Fibroblast of villous mesenchyme (primary cell): ENCODE results near the gene PIEZO2. TPM values are rescaled to one million over a fixed set of nuclear protein-coding genes. Genes with fewer than 3 reads are reported as not detected.

ENCODE experiments used
- DNase-seq: peaks from one replicate; pipeline ENCODE4 v3.0.0-alpha.2; 2010; ENCODE audit warnings: low read depth
- H3K4me3 ChIP-seq: 2 replicates; pipeline ENCODE4 v1.5.1; 2011; ENCODE audit warnings: low read depth, mild to moderate bottlenecking, low read length
- CTCF ChIP-seq: IDR thresholded peaks from 2 replicates; pipeline ENCODE4 v1.5.1; 2012; ENCODE audit warnings: low read depth, mild to moderate bottlenecking, low read length; ENCODE audit not compliant: insufficient read depth
- total RNA-seq: library from RNA; depleted of rRNA; stranded (reverse); fragments of >200 nt; gene quantifications from 2 replicates; pipeline ENCODE4 v1.2.3, GENCODE V29; 2012

Gene PIEZO2
- total RNA-seq, 1 donor = 1.7 TPM

- TF ChIP-seq CTCF = no peak
- DNase-seq = peak; percentile 67
- H3K4me3 ChIP-seq = no peak overlapping the region
Measured at GRCh38 chr18:10798727-10799550, 350.4 kb downstream of the PIEZO2 start.

DNA sequence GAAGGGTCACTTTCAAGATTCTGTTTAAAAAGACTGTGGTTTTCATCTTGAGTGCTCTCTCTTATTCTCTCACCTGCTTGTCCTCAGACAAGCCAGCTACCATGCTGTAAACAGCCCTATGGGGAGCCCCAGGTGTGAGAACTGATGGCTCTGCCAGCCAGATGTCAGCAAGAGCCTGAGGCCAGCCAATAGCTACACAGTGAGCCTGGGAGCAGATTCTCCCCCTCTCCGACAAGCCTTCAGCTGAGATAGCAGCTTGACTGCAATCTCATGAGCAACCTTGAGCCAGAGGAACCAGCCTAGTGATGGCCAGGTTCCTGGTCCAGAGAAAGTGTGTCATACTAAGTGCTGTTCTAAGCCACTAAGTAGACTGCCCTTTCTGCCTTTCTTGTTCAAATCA is 351.5 kb downstream of the PIEZO2 start:
- TF ChIP-seq CTCF = no peak
- DNase-seq = no peak
- H3K4me3 ChIP-seq = no peak overlapping the region

DNA sequence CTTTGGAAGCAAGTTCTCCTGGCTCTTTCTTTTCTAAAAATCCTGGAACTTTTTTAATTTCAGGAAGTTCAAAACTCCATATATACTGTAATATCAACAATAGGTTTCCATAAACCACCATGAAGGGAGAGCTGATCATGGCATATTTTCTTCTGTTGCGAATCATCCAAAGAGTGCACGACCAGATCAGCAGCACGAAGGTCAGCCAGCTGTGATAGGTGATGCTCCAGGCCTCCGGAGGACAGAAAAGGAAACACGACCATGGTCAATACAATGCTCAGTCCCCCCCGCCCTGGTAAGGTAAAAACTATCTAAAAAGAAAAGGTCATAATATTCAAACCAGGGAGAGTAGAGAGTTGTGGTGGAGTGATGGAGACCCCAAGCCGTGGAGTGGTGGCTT is 354.6 kb downstream of the PIEZO2 start:
- DNase-seq = no peak
- no peak for TF ChIP-seq CTCF

GRCh38 chr18:10793730-10794370 is 355.5 kb downstream of the PIEZO2 start:
- DNase-seq = peak; percentile 15
- no peak overlapping the region for H3K4me3 ChIP-seq
- TF ChIP-seq CTCF = no peak

More for the DNA sequence above, 354.6 kb downstream of the PIEZO2 start:
- H3K4me3 ChIP-seq = no peak overlapping the region

DNA sequence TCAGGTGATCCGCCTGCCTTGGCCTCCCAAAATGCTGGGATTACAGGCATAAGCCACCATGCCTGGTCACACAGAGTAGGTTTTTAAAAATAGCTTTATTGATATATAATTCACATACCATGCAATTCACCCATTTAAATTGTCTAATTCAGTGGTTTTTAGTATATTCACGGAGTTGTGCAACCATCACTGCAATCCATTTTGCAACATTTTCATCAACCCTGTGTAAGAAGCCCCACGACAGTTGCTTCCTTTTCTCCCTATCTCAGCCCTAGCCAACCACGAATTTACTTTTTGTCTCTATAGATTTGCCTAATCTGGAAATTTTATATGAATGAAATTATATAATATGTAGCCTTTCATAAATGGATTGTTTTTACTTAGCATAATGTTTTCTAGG is 357.2 kb downstream of the PIEZO2 start:
- H3K4me3 ChIP-seq = no peak overlapping the region
- TF ChIP-seq CTCF = no peak
- peak; percentile 53 for DNase-seq

GRCh38 chr18:10791169-10791831 is 358.1 kb downstream of the PIEZO2 start:
- peak; percentile 60 for DNase-seq
- TF ChIP-seq CTCF = no peak
- H3K4me3 ChIP-seq = no peak overlapping the region
